NCI-H226 (cell line): ENCODE measurements around the gene KLHL40.
A peak's percentile ranks its signal among the peaks of the same experiment; 100 is the strongest.

ENCODE experiments used
- DNase-seq: peaks from one replicate; pipeline ENCODE4 v3.0.0-alpha.2; 2015

KLHL40 gene

DNA sequence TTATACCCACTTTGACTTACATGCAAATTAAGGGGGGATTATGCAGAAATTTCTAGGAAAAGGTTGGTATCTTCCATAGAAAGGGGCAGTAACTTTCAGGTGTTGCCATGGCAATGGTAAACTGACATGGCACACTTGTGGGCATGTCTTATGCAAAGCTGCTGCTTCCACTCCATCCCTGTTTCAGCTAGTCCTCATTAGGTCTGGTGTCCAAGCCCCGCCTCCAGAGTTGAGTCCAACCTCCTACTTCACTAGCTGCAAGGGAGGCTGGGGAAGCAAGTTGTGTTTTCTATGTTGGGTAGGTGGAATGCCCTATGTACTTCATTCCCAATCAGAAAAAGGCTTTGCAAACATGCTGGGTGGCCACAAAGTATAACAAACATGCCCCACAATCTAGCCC, 14.7 kb upstream of the KLHL40 start:
- no peak for DNase-seq

DNA sequence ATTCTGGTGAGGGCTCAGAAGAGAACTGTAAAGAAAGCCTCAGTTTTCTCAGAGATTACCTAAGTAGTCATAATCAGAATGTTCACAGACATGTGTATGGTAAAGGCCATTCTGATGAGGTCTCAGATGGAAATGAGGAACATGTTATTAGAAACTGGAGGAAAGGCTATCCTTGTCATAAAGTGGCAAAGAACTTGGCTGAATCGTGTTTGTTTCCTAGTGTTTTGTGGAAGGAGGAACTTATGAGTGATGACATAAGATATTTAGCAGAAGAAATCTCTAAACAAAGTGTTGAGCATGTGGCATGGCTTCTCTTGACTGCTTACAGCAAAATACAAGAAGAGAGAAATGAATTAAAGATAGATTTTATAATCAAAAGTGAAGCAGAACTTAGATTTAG, 12.8 kb upstream of the KLHL40 start:
- no peak for DNase-seq

DNA sequence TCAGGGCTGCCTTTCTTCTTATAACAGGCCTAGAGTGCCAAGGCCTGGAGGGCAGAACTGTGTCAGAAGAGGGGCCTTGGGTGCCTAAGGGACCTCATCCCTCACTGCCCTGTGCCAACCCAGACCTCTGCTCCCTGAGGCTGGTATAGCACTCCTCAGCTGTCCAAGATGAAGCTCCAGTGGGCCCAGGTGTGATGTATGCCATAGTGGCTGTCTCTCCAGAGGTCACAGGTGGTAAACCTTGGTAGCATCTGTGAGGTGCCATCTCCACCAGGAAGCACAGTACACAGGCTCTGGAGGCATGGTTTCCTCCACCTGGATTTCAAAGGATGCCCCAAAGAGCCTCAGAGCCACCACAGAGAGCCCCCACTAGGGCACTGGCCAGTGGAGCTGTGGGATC, 12.3 kb upstream of the KLHL40 start:
- DNase-seq: no peak

DNA sequence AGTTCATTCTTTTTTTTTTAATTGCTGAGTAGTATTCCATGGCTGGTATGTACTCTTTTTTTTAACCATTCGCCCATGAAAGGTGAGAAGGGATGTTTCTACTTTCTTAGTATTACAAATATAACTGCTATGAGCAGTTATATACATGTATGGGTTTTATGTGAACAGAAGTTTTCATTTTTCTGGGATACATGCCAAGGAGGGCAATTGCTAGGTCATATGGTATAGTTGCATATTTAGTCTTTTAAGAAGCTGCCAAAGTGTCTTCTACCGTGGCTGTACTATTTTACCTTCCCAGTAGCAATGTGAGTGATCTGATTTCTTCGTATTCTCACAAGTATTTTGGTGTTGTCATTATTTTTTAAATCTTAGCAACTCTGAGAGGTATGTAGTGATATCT, 11.2 kb upstream of the KLHL40 start:
- DNase-seq: no peak

DNA sequence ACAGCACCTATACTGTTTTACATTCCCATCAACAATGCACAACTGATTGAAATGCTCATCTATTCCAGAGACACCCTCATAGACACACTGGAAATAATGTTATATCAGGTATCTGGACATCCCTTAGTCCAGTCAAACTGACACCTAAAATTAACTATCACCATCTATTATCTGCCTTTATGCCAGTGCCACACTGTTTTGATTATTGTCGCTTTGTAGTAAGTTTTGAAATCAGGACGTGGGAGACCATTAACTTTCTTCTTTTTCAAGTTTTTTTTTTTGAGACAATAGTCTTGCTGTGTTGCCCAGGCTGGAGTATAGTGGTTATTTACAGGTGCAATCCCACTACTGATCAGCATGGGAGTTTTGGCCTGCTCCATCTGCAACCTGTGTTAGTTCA, 9.4 kb upstream of the KLHL40 start:
- no peak for DNase-seq

DNA sequence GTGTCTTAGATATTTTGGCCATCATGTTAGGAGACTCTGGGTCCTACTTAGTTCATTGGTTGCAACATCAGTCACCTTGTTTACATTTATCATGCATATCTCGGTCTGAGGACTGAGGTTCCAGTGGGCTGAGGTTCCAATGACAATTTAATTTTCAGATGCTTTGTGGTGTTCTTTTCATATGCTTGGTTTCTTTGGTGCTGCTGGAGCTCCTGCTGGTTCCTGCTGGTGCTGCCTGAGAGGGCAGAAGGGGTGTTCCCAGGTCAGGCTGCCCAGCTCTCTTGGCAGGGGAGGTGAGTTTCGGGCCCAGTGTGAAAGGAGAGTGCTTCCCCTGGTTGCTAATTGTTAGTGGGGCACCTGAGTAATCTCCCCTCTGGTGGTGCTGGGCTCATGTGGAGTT, 6.9 kb upstream of the KLHL40 start:
- DNase-seq: no peak

DNA sequence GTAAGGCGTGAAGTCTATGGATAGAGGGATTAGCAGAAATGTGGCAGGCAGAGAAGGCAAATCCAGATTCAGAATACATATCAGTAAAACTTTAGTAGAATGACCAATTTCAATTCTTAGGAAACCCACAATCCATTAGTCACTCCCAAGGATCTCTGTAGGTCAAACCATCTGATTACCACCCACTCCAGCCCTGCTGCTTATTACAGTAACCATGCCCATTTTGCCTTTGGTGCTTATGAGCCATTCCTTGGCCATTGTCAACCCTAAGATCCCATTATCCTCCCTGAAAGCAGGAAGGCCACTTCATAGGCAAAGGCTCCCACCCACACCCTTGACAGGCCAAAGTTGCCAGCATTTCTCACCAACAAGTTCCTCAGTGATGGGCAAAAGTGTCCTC, 5.1 kb upstream of the KLHL40 start:
- peak; percentile 27 for DNase-seq

DNA sequence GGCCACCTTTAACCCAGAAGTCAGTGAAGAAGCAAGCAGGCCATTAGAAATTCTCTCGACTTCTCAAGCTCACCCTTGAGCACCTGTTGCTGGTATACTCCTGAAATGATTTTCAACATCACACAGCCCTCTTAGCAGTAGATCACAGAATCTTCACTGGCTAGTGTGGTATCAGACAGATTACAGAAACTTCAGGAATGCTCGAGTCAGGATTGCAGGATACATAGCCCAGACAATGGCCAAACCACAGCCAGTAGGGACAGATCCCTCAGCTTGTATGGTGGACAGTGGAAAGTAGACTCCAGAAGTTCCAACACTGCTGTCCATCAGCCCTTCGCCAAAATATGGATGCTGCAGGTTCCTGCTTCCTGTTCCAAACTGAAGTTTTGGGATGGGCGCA, 4.5 kb upstream of the KLHL40 start:
- no peak for DNase-seq

DNA sequence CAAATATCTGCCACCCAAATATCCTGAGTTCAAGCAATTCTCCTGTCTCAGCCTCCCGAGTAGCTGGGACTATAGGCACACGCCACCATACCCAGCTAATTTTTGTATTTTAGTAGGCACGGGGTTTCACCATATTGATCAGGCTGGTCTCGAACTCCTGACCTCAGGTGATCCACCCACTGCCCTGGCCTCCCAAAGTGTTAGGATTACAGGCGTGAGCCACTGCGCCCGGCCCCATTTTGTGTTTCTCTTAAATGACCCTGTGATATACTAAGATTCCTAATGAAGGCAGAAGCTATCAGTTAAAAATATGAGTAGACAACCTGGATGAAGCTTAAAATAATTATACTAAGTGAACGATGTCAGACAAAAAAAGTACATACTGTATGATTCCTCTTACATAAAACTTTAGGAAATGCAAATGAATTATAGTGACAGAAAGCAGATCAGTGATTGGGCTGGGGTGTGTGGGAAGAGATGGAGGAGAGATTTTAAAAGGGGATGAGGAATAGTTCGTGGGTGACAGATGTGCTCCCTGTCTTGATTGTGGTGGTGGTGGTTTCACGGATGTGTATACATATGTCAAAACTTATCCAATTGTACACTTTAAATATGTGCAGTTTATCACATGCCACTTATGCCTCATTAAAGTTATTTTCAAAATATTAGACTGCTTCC, 3.8 kb upstream of the KLHL40 start:
- no peak for DNase-seq

DNA sequence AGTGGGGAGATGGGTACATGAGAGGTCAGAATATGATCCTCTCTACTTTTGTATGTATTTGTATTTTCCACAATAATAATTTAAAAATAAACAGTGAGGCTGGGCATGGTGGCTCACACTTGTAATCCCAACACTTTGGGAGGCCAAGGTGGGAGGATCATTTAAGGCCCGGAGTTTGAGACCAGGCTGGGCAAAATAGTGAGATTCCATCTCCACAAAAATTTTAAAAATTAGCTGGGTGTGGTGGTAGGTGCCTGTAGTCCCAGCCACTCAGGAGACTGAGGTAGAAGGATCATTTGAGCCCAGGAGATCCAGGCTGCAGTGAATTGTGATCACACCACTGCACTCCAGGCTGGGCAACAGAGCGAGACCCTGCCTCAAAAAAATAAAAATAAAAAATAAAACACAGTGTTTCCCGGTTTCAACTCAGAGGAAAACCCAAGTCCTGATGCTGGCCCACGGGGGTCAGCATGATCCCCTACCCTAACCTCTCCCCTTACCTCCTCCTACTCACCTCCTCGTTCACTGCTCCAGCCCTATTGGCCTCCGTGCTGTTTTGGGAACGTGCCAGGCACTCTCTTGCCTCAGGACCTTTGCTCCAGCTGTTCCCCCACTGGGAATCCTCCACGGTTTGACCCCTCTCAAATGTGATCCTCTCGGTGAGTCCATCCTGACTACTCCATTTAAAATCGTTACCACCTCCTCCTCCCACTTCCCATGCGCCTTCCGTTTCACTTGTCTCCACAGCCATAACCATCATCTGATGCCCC, 2.9 kb upstream of the KLHL40 start:
- DNase-seq: no peak

DNA sequence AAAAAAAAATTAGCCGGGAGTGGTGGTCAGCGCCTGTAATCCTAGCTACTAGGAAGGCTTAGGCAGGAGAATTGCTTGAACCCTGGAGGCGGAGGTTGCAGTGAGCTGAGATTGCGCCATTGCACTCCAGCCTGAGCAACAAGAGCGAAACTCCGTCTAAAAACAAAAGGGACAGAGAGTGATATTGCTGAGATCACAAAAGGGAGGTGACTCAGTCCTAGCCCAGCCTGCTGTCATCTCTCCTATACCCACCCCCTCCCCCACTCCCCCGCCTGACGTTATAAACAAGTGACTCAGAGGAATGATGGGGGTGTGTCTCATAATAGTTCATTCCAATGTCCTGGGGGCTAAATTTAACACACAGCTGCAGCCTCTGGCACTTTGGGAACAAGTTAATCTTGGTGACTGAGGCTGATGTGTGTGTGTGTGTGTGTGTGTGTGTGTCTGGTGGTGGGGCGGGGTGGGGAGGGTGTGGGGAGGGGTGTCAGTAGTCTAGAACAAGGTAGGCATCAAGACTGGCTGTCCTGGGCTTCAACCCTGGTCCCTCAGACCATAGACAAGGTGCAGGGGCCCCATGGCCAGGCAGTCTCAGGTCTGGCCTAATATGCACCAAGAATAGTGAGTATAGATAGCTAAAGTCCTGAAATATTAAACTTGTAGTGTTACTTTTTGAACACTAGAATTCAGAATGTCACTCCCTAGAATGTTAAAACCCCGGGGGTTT, 1.3 kb upstream of the KLHL40 start:
- DNase-seq: peak; percentile 77

DNA sequence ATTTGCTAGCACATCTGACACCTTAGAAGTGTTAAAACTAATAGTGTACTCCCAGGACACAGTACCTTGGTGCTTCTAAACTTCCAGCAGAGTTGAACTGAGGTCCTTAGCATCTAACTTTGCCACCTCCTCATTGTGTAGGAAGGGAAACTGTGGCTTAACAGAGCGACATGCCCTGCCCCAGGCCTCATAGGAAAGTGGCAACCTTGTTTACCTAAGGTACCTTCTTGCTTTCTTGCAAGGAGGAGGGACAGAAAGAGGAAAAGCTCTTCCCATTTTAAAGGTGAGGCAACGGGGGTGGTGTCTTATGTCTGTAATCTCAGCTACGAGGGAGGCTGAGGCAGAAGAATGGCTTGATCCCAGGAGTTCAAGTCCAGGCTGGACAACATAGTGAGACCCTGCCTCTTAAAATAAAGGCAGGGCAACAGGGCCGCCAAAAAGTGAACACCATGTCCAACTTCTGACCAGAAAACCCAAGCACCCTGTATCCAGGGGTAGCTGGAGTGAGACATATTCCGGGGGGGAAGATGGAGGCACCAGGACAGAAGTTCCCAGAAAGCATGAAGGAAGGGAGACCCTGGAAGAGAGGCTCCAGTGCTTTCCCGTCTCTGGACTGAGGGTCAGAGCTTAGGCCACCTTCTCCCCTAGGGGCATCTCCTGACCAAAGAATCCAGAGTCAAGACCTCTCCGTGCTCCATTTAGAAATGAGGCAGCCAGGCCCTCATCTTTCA, 540 bp upstream of the KLHL40 start:
- no peak for DNase-seq

DNA sequence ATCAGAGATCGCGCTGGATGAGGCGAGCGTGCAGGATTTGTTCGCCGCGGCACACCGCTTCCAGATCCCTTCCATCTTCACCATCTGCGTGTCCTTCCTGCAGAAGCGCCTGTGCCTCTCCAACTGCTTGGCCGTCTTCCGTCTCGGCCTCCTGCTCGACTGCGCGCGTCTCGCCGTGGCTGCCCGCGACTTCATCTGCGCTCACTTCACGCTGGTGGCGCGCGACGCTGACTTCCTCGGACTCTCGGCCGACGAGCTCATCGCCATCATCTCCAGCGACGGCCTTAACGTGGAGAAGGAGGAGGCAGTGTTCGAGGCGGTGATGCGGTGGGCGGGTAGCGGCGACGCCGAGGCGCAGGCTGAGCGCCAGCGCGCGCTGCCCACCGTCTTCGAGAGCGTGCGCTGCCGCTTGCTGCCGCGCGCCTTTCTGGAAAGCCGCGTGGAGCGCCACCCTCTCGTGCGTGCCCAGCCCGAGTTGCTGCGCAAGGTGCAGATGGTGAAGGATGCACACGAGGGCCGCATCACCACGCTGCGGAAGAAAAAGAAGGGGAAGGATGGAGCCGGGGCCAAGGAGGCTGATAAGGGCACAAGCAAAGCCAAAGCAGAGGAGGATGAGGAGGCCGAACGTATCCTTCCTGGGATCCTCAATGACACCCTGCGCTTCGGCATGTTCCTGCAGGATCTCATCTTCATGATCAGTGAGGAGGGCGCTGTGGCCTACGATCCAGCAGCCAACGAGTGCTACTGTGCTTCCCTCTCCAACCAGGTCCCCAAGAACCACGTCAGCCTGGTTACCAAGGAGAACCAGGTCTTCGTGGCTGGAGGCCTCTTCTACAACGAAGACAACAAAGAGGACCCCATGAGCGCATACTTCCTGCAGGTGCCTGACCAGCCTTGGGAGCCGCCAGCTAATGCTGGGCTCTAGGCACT, 819 bp downstream of the KLHL40 start:
- no peak for DNase-seq

DNA sequence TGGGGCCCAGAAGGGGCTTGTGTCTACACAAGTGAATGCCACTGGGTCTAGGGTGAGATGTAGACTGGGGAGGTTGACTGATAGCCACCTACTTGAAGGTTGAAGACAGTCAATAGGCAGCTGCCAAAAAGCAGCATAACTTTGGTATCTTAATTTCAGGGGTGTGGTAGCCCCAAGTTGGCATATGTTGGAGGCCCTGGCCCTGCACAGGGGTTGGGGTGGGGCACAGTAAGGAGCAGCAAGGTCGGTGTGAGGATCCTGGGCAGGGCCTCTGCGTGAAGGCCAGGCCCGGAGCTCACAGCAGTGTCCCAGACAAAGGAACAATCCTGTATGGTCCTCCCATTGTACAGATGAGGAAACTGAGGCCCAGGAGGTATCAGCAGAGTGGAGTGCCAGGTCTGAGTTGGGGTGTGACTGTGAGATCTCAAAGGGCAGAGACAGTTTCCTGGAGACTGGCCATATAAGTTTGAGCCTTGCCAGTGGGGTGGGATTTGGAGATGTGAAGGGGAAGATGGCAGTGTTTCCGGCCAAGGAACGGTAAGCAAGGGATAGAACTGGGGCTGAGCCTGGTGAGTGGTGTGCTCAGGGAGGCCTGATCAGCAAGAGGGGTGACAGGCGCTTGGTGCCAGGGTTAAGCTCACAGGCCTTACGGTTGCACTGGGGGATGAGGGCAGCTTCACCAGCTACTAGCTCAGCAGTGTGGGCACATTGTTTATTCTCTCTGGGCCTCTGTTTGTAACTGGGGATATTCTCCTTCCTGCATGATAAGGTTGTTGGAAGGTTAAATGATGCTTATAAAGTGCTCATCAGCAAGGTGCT, 1.7 kb downstream of the KLHL40 start:
- DNase-seq: no peak

DNA sequence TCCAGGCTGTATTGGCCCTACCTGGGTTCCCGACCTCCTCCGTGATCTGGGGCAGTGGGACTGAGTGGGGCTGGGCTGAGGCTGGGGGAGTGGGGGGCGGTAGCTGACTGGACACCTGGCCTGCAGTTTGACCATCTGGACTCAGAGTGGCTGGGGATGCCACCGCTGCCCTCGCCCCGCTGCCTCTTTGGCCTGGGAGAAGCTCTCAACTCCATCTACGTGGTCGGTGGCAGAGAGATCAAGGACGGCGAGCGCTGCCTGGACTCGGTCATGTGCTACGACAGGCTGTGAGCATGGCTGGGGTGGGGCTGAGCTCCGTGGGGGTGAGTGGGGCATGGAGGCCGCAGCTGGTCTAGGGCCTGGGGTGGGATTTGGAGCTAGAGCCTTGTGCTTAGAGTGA, 2.7 kb downstream of the KLHL40 start:
- DNase-seq: no peak

DNA sequence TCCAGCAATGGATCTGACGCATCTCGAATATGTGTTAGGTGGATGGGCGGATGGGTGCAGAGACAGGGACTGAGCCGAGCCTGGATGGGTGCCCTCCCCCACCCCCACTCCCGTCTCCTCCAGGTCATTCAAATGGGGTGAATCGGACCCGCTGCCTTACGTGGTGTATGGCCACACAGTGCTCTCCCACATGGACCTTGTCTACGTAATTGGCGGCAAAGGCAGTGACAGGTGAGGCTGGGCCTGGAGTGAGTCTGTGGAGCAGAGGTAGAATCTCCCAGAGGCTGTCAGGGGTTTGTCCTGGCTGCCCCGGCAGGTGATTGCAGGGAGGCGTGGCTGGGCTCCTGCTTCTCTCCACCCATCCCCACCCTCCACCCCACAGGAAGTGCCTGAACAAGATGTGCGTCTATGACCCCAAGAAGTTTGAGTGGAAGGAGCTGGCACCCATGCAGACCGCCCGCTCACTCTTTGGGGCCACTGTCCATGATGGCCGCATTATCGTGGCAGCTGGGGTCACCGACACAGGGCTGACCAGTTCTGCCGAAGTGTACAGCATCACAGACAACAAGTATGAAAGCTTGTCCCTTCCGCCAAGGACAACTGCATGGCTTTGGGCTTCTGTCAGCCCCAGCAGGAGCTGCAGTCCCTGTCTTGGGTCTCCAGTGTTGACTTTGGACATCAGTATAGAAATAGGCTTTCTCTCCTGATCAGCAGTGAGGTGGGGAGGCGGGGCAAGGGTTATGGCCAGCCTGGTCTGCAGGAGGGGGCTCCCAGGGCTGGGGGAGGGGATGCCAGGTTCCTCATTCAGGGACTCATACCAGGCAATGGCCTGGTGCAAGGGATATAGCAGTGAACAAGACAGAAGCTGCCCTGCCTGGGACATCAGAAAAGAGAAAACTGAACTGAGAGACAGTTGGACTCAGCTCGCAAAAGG, 3.4 kb downstream of the KLHL40 start:
- no peak for DNase-seq

DNA sequence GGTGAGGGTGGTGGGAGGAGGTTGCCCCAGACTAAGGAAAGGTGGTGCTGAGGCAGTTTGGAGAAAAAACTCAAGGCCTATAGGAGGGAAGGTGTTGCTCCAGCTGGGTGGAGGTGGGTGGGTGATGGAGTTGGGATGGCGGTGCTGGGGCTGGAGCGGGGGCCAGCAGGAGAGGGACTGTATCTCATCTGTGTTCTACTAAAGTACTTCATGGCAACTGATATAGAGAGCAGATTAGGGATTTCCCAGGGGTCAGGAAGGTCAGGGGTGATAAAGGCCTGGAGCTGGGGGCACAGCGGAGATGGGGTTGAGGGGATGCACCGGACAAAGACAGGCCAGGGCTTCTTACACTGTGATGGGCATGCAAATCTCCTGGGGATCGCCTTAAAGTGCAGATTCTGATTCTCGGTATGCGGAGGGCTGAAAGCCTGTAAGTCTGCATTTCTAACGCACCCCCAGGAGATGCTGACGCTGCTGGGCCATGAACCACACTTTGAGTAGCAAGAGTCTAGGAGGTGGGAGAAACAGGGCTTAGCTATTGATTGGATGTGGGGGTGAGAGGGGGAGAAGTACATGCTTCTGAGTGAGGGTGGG, 4.2 kb downstream of the KLHL40 start:
- no peak for DNase-seq

DNA sequence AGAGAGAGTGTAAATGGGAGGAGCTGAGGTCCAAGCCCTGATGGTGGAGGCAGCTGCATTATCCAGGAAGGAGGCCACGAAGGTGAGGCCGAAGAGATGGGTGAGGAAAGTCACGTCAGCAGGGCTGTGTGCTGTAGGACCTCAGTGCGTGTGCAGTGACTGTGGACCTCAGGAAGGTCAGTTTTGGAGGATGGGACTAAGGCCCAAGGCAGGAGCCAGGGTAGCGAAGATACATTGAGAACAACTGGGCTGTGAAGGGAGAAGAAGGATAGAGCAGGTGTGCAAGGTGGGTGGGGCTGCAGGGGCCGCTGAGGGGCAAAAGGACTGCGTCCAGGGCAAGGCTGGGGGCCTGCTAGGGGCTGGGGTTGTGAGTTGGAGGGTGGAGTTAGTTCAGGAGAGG, 4.9 kb downstream of the KLHL40 start:
- no peak for DNase-seq

DNA sequence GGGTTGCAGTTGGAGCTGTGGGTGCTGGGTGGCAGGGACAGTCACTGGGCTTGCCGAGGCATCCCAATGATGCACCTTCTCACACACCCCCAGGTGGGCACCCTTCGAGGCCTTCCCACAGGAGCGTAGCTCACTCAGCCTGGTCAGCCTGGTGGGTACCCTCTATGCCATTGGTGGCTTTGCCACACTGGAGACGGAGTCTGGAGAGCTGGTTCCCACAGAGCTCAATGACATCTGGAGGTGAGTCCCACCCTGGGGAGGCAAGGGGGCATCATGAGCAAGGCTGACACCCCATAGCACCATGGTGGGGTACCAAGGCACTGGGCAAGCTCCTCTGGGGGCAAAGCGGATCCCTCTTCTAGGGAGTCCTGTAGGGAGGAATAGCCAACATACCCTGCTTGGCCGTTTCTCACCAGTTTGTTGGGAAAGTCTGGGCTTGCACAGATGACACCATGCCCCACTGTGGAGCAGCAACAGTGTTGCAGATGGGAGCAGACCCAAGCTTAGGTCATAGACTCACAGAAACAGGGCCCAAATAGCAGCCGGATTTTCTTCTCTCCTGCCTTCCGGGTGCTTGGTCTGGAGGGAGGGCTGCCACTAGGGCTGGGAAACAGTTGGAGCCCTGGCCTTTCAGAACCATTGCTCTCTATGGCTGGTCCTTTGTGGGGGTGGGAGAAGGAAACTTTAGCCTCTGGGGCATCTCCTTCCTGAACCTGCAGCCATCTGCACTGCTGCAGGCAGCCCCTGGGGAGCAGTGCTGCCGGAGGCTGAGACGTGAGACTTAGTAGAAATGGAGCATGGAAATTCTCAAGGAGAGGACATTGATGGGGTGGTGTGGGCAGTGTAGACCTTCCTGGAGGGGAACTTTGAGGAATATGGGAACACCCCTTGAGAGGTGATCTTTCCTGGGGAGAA, 5.7 kb downstream of the KLHL40 start:
- no peak for DNase-seq
